Limb (tissue), 2 donors: ENCODE results near the gene COL19A1.
"Not testable (repeated sequence)": the region's sequence is repeated elsewhere in the genome, so short reads cannot be mapped to it uniquely, and the experiment has no call there.

Experiments used
- DNase-seq, 2 donors: peaks; one replicate each; pipeline ENCODE4 v3.0.0-alpha.2; 2016; ENCODE audit errors: extremely low spot score in 2 of 2

The COL19A1 gene

GRCh38 chr6:69900869-69901268 is 34.5 kb downstream of the COL19A1 start:
- DNase-seq: no peak

DNA sequence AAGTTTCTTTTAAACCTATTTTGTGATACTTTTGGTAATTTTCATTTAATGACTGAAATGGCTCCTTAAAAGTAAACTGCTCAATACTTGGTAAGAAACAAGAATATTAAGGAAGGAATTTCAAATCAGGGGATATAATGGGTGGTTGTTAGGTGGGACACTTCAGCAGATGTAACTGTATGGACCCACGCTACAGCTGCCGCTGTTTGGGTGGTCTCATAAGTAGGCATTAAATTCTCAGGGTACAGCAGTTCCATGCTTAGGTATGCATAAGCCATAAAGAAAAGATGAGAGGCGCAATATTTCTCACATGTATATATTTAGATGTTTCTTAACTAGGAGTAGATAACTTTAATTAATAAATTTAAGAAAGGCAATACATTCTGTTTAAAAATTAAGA is 35.0 kb downstream of the COL19A1 start:
- DNase-seq: no peak

DNA sequence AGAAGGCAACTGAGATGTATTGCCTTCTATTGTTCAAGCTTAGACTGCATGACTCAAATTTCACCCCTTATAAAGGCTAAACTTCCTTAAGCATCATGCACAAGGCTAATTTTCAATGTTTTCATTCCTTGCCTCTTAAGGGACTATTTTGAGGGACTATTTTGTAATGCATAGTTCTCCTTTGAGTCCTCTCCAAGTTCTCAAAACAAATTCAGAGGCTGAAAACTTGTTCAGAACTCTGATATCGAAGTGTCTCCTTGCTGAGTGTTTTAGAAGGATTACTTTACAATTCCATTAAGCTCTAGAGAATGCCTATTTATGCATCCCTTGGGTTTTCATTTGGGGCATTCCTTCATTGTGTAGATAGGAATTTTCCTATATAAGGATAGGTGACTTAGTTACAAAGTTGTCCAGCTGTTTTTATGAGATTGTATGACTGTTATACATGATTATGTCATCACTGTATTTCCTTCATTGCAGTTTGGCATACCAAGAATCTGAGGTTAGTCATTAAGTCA is 41.7 kb downstream of the COL19A1 start:
- DNase-seq: no peak

DNA sequence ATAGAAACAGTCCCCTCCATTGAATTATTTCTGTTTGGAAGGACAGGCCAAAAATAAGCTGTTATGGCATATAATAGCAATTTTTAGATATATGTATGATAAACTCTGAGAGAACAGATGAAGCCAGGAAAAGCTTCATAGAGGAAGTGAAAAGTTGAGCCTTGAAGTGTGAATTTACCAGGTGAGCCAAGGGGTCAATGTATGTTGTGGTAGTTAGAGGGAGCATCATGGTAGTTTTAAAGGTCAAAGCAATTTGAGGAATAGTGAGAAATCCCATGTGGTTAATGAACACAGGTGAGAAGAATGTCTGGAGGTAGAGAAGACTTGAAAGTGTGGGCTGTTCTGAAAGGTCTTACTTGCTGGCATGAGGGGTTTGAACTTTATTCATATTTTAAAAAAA is 47.0 kb downstream of the COL19A1 start:
- DNase-seq: no peak

DNA sequence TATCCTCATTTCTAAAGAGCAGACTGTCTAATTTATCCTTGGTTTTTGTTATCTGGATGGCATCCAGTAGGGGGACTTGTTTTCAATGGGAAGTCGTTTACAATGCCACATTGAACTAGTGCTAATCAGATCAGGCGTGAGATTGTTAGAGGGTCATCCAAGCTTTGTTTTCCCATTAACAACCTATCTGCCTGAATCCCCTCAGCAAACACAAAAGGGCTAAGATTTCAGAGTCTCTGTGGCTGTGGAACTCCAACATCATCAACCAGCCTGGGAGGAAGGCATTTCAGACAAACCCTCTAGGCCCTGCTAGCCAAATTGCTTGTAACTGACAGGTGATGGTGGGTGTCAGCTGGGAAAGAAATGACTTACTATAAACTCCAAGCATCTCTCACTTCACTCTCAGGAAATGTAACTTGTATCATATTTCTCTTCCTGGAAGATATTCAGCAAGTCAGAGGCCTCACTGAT is 47.7 kb downstream of the COL19A1 start:
- DNase-seq: peak in 1 of 2 donors; percentile 77

GRCh38 chr6:69915346-69915745 is 49.0 kb downstream of the COL19A1 start:
- DNase-seq: no peak

DNA sequence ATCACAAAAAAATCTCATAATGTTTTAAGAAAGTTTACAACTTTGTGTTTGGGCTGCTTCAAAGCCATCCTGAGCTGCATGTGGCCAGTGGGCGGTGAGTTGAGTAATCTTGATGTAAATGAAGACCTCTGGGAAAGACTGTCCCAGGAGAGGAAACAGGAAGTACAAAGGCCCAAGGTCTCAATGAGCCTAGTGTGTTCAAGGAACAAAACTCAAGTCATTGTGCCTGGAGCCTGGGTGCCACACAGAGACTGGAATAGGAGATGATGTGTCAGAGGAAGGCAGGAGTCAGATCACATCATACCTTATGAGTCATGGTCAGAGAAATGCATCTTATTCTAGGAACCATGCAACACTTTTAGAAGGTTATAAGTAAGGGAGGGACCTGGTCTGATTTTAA is 51.5 kb downstream of the COL19A1 start:
- DNase-seq: no peak

- no peak for DNase-seq
Observed at GRCh38 chr6:69918813-69919475, 52.6 kb downstream of the COL19A1 start.

DNA sequence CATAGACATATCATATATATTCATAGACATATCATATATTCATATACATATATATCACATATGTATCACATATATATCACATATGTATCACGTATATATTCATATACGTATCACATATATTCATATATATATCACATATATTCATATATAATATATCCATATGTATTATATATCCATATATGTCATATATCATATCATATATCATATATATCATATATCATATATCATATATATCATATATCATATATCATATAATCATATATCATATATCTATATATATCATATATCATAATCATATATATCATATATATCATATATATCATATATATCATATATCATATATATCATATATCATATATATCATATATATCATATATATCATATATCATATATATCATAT is 54.7 kb downstream of the COL19A1 start:
- DNase-seq: not testable (repeated sequence)

GRCh38 chr6:69921611-69922010 is 55.3 kb downstream of the COL19A1 start:
- not testable (repeated sequence) for DNase-seq

- DNase-seq: no peak
Observed at GRCh38 chr6:69926745-69927144, 60.4 kb downstream of the COL19A1 start.

- no peak for DNase-seq
Observed at GRCh38 chr6:69933239-69933638, 66.9 kb downstream of the COL19A1 start.

DNA sequence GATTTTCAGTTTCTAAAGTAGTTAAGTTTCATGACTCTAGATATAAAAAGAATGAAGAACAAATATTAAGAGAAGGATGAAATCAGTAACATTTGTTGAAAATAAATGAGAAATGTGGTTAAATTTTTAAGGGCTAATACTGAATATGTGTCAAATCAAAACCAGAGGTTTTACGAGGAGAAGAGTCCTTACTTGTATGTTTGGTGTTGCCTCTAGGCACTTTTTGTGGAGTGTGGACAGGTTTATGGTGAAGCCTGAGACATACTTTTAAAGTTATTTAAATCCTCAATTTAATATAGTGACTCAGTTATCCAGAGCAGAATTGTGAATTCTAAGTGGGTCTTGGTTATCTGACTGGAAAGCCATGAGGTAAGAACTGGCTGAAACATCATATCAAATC is 68.7 kb downstream of the COL19A1 start:
- DNase-seq: no peak

GRCh38 chr6:69936674-69937363 is 70.5 kb downstream of the COL19A1 start:
- DNase-seq: no peak

DNA sequence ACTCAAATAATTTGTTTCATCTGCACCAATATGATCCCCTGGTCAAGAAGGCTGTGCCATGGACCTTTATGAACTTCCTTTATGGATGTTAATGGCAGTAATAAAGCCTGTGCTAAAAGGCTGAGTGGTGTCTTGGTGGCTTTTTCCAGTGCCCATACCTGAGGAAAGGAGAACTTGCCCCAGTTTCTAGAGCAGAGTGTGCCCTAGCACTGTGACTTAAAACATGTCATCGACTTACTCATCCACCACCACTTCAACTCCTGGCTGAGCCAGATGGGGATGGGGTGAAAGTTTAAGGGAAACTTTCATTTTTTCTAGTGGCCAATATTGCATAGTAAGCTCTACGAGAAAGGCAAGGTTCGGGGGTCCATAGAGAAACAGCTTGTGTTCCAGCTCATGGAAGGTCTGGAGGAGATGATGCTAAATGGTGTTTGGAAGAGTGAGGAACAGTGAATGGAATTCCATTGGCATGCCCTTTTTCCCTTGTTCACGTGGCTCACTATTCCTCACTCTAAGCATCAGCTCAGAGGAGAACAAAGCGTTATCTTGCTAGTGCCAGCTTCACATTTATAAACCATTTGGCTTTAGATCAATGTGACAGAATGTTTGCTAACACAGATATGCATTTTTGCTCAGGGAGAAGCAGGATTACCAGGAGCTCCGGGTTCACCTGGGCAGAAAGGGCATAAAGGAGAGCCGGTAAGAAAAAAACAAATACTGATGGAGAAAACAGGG is 71.2 kb downstream of the COL19A1 start:
- DNase-seq: no peak

GRCh38 chr6:69942485-69942884 is 76.1 kb downstream of the COL19A1 start:
- no peak for DNase-seq

DNA sequence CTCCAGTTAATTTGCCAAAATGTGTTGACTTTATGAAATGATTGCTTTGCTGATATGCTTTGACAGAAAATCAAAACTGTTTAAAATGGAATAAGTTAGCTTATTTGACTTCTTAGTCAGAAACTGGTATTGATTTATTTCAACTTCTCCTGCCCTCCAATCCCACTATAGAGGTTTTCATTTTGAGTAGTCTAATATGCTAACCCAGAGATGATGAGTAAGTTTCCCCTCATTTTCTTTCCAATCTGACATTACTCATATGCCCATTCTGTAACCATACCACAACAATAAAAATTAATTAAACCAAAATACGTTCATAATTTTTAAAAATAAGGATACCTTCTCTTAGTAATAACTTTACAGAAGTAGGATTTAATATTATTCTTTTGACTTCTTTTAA is 78.8 kb downstream of the COL19A1 start:
- DNase-seq: no peak

DNA sequence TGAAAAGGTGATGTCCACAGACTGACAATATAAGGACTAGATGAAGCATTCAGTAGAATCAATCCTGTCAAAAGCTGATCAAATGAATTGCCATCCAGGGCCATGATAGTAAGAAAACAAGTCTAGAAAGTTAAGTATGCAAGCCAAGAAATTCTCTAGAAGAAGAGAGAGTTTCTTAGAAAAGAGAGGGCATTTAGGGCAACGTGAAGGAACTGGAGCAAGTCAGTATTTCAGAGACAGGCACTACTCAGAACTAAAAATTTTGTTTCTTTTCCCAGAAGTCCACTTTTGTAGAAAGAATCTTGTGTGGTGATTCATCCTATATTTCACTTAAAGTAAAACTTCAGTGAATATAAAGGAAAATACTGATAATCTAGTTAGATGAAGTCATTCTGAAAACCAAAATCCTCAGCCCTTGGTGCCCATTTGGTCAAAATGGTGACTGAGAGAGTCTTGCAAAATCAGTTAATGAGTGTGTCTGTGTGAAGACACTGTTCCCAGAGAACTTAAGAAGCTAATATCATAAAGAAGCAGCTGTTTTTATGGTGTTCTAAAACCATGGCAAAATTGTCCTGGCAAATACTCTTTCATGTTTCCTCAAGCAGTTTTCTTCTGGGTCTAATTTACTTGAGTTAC is 82.2 kb downstream of the COL19A1 start:
- DNase-seq: no peak

GRCh38 chr6:69953491-69953890 is 87.1 kb downstream of the COL19A1 start:
- no peak for DNase-seq

DNA sequence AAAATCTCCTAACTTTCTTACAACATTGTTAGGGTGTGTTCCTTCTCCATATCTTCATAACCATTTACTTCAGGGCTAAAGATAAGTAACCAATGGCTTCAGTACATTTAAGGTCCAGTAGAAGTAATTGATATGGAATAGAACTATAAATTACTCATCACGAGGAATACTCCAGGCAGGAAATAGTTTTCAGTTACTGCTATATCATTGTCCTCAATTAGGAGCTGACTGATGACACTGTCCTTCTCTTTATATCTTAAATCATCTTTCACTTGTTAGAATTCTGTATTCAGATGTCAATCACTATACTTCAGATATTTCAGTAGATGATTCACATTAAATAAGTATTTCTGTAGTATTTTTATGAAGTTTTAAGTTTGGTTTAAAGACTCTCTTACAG is 88.4 kb downstream of the COL19A1 start:
- DNase-seq: no peak

- no peak for DNase-seq
Observed at GRCh38 chr6:69957985-69958559, 91.7 kb downstream of the COL19A1 start.
